Subcutaneous adipose tissue (tissue), 4 donors: ENCODE data around the gene THAP4. TPM values are rescaled to one million over a fixed set of nuclear protein-coding genes. Genes with fewer than 3 reads are reported as not detected.

ENCODE experiments used
- CTCF ChIP-seq: fragments of 450-650 bp; IDR thresholded peaks from one replicate; pipeline ENCODE4 v1.5.1; 2016; ENCODE audit warnings: low read depth, mild to moderate bottlenecking, control low read depth, antibody characterized with exemption, moderate library complexity
- total RNA-seq, 4 donors: library from RNA; depleted of rRNA; stranded (reverse); fragments of >200 nt; gene quantifications; one replicate each; pipeline ENCODE4 v1.1.0, GENCODE V29; 2016

THAP4 gene
- total RNA-seq, 4 donors from 2014 or later = 24.8 to 54.3 (median 31.1) TPM

GRCh38 chr2:241554610-241555322 lies 82.2 kb downstream of the THAP4 start:
- no peak for TF ChIP-seq CTCF

- no peak for TF ChIP-seq CTCF
These were observed 83.0 kb downstream of the THAP4 start for GRCh38 chr2:241553981-241554380.

DNA sequence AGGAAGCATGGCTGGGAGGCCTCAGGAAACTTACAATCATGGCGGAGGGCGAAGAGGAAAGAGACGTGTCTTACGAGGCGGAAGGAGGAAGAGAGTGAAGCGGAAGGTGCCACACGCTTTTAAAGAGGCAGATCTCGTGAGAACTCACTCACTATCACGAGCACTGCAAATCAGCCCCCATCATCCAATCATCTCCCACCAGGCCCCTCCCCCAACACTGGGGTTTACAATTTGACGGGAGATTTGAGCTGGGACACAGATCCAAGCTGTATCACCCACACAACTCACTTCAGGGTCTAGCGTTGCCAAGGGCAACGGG lies 83.5 kb downstream of the THAP4 start:
- TF ChIP-seq CTCF = no peak

- TF ChIP-seq CTCF = no peak
These were observed 84.8 kb downstream of the THAP4 start for GRCh38 chr2:241551998-241552737.

GRCh38 chr2:241551599-241551997 lies 85.4 kb downstream of the THAP4 start:
- TF ChIP-seq CTCF = no peak

DNA sequence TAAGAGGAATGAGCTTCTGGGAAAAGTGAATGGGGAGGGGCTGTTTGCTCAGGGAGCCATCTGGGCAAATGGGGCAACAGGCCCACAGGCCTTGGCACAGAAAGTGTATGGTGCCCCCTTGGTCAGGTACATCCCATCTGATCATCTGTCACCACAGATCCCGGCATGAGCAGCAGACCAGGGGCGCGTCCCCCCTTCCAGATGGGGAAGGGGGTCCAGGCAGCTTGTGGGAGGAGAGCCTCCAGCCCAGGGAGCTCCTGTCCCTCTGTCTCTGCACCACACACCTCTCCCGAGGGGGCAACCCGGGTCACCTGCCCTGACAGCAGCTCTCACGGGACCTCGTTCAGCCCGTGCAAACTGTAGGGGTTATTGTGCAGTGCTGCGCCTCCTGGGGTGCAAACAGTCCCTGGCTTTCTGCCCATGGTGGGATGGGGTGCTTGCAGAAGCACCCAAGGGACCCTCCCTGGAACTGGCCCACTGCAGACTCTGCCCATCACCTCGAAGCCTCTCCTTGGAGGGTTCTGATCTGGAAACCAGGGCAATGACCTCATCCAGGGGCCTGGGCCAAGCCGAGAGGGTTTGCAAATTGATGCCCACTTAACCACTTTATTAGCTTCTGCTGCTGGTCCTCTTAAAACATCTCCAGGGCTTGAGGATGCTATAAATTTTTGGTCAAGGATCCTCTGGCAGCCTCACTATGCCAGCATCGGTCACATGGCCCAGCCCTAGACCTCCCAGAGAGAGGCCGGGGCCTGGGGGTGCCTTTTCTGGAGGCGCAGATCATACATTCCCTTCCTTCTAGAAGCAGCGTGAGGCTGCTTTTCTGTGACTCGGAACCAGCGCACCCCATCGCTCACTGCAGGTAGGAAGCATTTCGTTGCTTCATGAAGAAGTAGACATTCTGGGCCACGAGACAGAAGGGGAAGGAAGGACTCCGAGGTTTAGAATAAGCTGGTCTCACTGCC lies 86.1 kb downstream of the THAP4 start:
- TF ChIP-seq CTCF = no peak

DNA sequence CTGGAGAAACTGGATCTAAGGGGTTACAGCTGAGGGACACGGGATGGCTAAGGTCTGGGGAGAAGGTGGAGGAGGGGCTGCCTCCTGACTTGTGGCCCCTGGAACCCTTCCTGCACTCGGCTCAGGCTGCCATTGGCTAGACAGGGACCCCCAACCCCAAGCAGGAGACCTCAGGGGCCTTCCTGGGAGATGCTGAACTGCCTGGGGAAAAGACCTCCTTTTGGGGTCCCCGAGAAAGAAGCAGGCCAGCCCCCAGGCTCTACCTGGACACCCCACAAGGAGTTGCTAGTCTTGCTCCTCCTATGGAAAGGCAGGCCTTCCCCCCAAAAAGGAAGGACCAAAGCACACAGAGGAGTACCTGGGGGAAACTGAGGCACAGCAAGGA lies 88.5 kb downstream of the THAP4 start:
- no peak for TF ChIP-seq CTCF
